CD4-positive, alpha-beta T cell (primary cell): Measurements from ENCODE around the gene IL15. TPM values are rescaled to one million over a fixed set of nuclear protein-coding genes. Genes with fewer than 3 reads are reported as not detected.

ENCODE experiments used
- ATAC-seq: fragments of 200-7000 bp; cut with Tn5 transposase; one replicate; pipeline ENCODE4 v1.10.0; 2022; ENCODE audit warnings: mild to moderate bottlenecking; ENCODE audit not compliant: poor library complexity
- CTCF ChIA-PET: fragments of 350-600 bp; sonication (Branson Sonifier 250); formaldehyde crosslinking; loops from one replicate; lab custom pipeline; 2021; ENCODE audit warnings: antibody characterized with exemption, inconsistent platforms; lab: Charles Lee
- POLR2A ChIA-PET: fragments of 350-600 bp; sonication (Branson Sonifier 250); formaldehyde crosslinking; loops from one replicate; lab custom pipeline; 2021; ENCODE audit warnings: antibody characterized with exemption, inconsistent platforms; lab: Charles Lee
- DNase-seq, 14 experiments: peaks; one replicate each; pipeline ENCODE4 v3.0.0-alpha.2; 2013 to 2020; ENCODE audit warnings: mixed read lengths in 2 of 14
- H3K27ac ChIP-seq, 2 donors: one replicate each; pipeline versions ENCODE4 v1.5.1 to v1.7.0; 2013; ENCODE audit warnings: low read length in 2 of 2, low read depth in 1 of 2, mild to moderate bottlenecking in 1 of 2
- H3K27me3 ChIP-seq, 2 experiments: 1 replicate in 1 of 2; 2 replicates in 1 of 2; pipeline versions ENCODE4 v1.6.1 to v1.7.0; 2013; ENCODE audit warnings: low read length in 2 of 2, control low read depth in 1 of 2, mild to moderate bottlenecking in 1 of 2, moderate library complexity in 1 of 2; ENCODE audit not compliant: insufficient read depth in 2 of 2, control insufficient read depth in 1 of 2
- H3K36me3 ChIP-seq: one replicate; pipeline ENCODE4 v1.6.1; 2013; ENCODE audit warnings: low read length, control low read depth; ENCODE audit not compliant: insufficient read depth
- H3K4me1 ChIP-seq: one replicate; pipeline ENCODE4 v1.6.1; 2013; ENCODE audit warnings: low read length, control low read depth; ENCODE audit not compliant: insufficient read depth
- H3K4me3 ChIP-seq: one replicate; pipeline ENCODE4 v1.5.1; 2013; ENCODE audit warnings: mild to moderate bottlenecking, low read length, moderate library complexity
- H3K9me3 ChIP-seq, 2 experiments: 1 replicate in 1 of 2; 2 replicates in 1 of 2; pipeline versions ENCODE4 v1.6.1 to v1.7.0; 2013; ENCODE audit warnings: low read length in 2 of 2, mild to moderate bottlenecking in 2 of 2, control low read depth in 1 of 2, moderate library complexity in 1 of 2; ENCODE audit not compliant: control insufficient read depth in 1 of 2, insufficient read depth in 1 of 2
- H3K27ac Mint-ChIP-seq: one replicate; pipeline ENCODE4 v1.8.0; 2020; ENCODE audit warnings: mixed read lengths
- H3K27me3 Mint-ChIP-seq: one replicate; pipeline ENCODE4 v1.8.0; 2021; ENCODE audit warnings: mixed read lengths
- H3K36me3 Mint-ChIP-seq: one replicate; pipeline ENCODE4 v1.8.0; 2021; ENCODE audit warnings: low read depth, mixed read lengths
- H3K4me1 Mint-ChIP-seq: one replicate; pipeline ENCODE4 v1.8.0; 2021; ENCODE audit warnings: low read depth, mixed read lengths
- H3K4me3 Mint-ChIP-seq: one replicate; pipeline ENCODE4 v1.8.0; 2020; ENCODE audit warnings: mild to moderate bottlenecking, mixed read lengths
- H3K9me3 Mint-ChIP-seq: one replicate; pipeline ENCODE4 v1.8.0; 2020; ENCODE audit warnings: mixed read lengths
- CTCF ChIP-seq: fragments of 200-600 bp; IDR thresholded peaks from one replicate; pipeline ENCODE4 v1.8.0; 2022; ENCODE audit warnings: antibody characterized with exemption, mild to moderate bottlenecking
- intact Hi-C, 2 experiments: fragments of 100-400 bp; cut with DNase I in 1 of 2; cut with micrococcal nuclease in 1 of 2; formaldehyde crosslinking; loops; one replicate each; pipeline versions ENCODE4 v1.15.1 to v1.9.0; 2023 to 2025; cut with DNase I, micrococcal nuclease
- total RNA-seq, 174 experiments: library from RNA in 2 of 174; stranded (reverse) in 2 of 174; gene quantifications; one replicate each; pipeline ENCODE4 v1.2.3 and lab custom pipeline; 2021 to 2026

IL15 gene
- total RNA-seq, 2 experiments from 2014 or later: 0.60 to 1.3 TPM

GRCh38 chr4:141719585-141719984 is 83.2 kb downstream of the IL15 start:
- H3K9me3 Mint-ChIP-seq: peaks cover 2% of the 10 kb centered on the region
- H3K27me3 Mint-ChIP-seq: no peaks in the 10 kb centered on the region
- DNase-seq (no peak), ATAC-seq (no peak)
- CTCF ChIA-PET: no interaction called here
- no peaks in the 10 kb centered on the region for H3K36me3 Mint-ChIP-seq
- H3K27ac Mint-ChIP-seq: no peak overlapping the region
- no peak for TF ChIP-seq CTCF
- POLR2A ChIA-PET: no interaction called here
- Histone ChIP-seq H3K9me3 (peaks cover 5 to 12% of the 10 kb centered on the region in 2 experiments), H3K4me1 (no peaks in the 10 kb centered on the region), H3K4me3 (no peak overlapping the region), H3K27ac (no peak overlapping the region), H3K27me3 (no peaks in the 10 kb centered on the region), H3K36me3 (peaks cover 10% of the 10 kb centered on the region)
- intact Hi-C loops: no loop called here
- no peak overlapping the region for H3K4me3 Mint-ChIP-seq
- H3K4me1 Mint-ChIP-seq: no peaks in the 10 kb centered on the region

- Mint-ChIP-seq H3K9me3 (peaks cover 2% of the 10 kb centered on the region), H3K4me3 (no peak overlapping the region), H3K27me3 (no peaks in the 10 kb centered on the region), H3K27ac (no peak overlapping the region), H3K36me3 (no peaks in the 10 kb centered on the region), H3K4me1 (no peaks in the 10 kb centered on the region)
- H3K36me3 ChIP-seq: peaks cover 10% of the 10 kb centered on the region
- POLR2A ChIA-PET: no interaction called here
- DNase-seq: no peak
- ATAC-seq: no peak
- no peaks in the 10 kb centered on the region for H3K4me1 ChIP-seq
- H3K9me3 ChIP-seq: peaks cover 5 to 10% of the 10 kb centered on the region in 2 experiments
- no peak overlapping the region for H3K27ac ChIP-seq
- H3K4me3 ChIP-seq: no peak overlapping the region
- CTCF ChIA-PET: no interaction called here
- no peaks in the 10 kb centered on the region for H3K27me3 ChIP-seq
- no peak for TF ChIP-seq CTCF
- intact Hi-C loops: no loop called here
These were observed 84.8 kb downstream of the IL15 start for GRCh38 chr4:141721174-141721573.

GRCh38 chr4:141724646-141725045 is 88.3 kb downstream of the IL15 start:
- intact Hi-C loops: no loop called here
- ChIA-PET POLR2A (no interaction called here), CTCF (no interaction called here)
- no peaks in the 10 kb centered on the region for H3K27me3 Mint-ChIP-seq
- Histone ChIP-seq H3K27ac (no peak overlapping the region), H3K9me3 (no peaks in the 10 kb centered on the region), H3K4me3 (no peak overlapping the region), H3K36me3 (peaks cover 10% of the 10 kb centered on the region), H3K4me1 (no peaks in the 10 kb centered on the region), H3K27me3 (no peaks in the 10 kb centered on the region)
- no peaks in the 10 kb centered on the region for H3K36me3 Mint-ChIP-seq
- no peak for DNase-seq
- TF ChIP-seq CTCF: no peak
- H3K4me3 Mint-ChIP-seq: no peak overlapping the region
- no peaks in the 10 kb centered on the region for H3K4me1 Mint-ChIP-seq
- no peak overlapping the region for H3K27ac Mint-ChIP-seq
- no peak for ATAC-seq
- H3K9me3 Mint-ChIP-seq: no peaks in the 10 kb centered on the region
